SJSA1 (cell line): ENCODE measurements around the gene EGFLAM. TPM values are rescaled to one million over a fixed set of nuclear protein-coding genes. Genes with fewer than 3 reads are reported as not detected.

Experiments
- DNase-seq, 2 experiments: peaks; one replicate each; pipeline ENCODE4 v3.0.0-alpha.2; 2015 to 2020; ENCODE audit warnings: low spot score in 2 of 2, low read depth in 1 of 2
- H3K27ac ChIP-seq: fragments of 250-450 bp; sonication (Bioruptor Pico); 2 replicates; pipeline ENCODE4 v1.5.1; 2020; ENCODE audit warnings: mild to moderate bottlenecking, moderate library complexity
- H3K27me3 ChIP-seq: fragments of 250-450 bp; sonication (Bioruptor Pico); replicated peaks from 2 replicates; pipeline ENCODE4 v1.5.1; 2020; ENCODE audit warnings: mild to moderate bottlenecking, moderate library complexity
- H3K36me3 ChIP-seq: fragments of 250-450 bp; sonication (Bioruptor Pico); 2 replicates; pipeline ENCODE4 v1.5.1; 2020; ENCODE audit warnings: mild to moderate bottlenecking
- H3K4me1 ChIP-seq: fragments of 250-450 bp; sonication (Bioruptor Pico); replicated peaks from 2 replicates; pipeline ENCODE4 v1.6.1; 2021; ENCODE audit warnings: mild to moderate bottlenecking
- H3K4me3 ChIP-seq: fragments of 250-450 bp; sonication (Bioruptor Pico); 2 replicates; pipeline ENCODE4 v1.5.1; 2020; ENCODE audit warnings: mild to moderate bottlenecking
- H3K9me3 ChIP-seq: fragments of 250-450 bp; sonication (Bioruptor Pico); replicated peaks from 2 replicates; pipeline ENCODE4 v1.5.1; 2020; ENCODE audit warnings: mild to moderate bottlenecking
- total RNA-seq: library from RNA; depleted of rRNA; stranded (reverse); fragments of >200 nt; shearing (Covaris generic); gene quantifications from 2 replicates; pipeline ENCODE4 v1.2.3, GENCODE V29; 2014

EGFLAM gene
- total RNA-seq, 1 experiment from 2014 or later = 0.08 TPM

GRCh38 chr5:38494763-38495162 lies 236.4 kb downstream of the EGFLAM start:
- peaks cover 33% of the 10 kb centered on the region for H3K36me3 ChIP-seq
- no peak for DNase-seq
- peaks cover 2% of the 10 kb centered on the region; the same call in 1 of the 2 replicates for H3K9me3 ChIP-seq
- H3K27ac ChIP-seq = no peak overlapping the region
- H3K4me1 ChIP-seq = no peaks in the 10 kb centered on the region
- no peaks in the 10 kb centered on the region for H3K27me3 ChIP-seq
- H3K4me3 ChIP-seq = no peak overlapping the region

DNA sequence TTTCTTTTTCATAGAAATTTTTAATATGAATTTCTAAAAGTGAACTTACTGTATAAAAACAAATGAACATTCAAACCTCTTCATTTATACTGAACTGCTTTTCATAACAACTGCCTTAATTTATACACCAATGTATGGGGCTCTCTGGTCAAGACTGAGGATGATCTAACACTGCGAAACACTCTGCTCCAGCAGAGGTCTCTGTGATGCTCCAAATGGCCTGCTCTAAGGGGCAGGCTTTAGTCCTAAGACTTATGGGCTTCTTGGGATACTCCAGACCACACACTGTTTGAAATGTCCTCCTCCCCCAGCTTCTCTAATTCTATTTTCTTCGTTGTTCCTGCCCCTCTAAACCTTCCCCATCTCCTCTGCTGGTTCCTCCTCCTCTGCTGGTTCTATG lies 239.6 kb downstream of the EGFLAM start:
- H3K9me3 ChIP-seq = peaks cover 2% of the 10 kb centered on the region; the same call in 1 of the 2 replicates
- peak in 1 of 2 experiments; percentile 14 for DNase-seq
- no peaks in the 10 kb centered on the region for H3K27me3 ChIP-seq

DNA sequence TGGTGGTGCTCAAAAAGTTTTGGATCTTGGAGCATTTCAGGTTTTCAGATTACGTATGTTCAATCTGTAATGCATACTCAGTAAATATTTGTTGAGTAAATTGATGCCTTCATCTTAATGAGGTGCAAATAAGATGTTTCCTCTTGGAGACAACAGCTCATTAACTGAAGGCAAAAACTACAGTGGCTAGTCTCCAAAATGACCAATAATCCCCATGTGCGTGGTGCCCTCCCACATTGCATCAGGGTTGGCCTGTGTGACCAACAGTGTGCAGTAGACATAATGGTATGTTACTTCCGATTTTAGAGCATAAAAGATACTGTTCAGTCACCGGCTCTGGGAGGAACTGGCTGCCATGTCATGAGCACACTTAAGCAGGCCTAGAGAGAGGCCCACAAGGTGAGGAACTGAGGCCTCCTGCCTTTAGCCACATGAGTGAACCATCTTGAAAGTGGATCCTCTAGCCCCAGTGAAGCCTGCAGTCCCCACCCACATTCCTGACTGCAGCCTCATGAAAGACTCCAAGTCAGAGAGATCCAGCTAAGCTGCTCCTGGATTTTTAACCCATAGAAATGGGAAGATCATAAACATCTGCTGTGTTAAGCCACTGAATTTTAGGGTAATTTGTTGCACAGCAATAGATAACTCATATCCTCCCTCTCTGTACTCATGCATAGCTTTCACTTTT lies 242.4 kb downstream of the EGFLAM start:
- Histone ChIP-seq H3K27me3 (no peaks in the 10 kb centered on the region), H3K4me3 (no peak overlapping the region), H3K27ac (no peak overlapping the region), H3K4me1 (no peaks in the 10 kb centered on the region; the same call in 1 of the 2 replicates), H3K9me3 (no peaks in the 10 kb centered on the region), H3K36me3 (peaks cover 21% of the 10 kb centered on the region)
- no peak for DNase-seq

More for the DNA sequence above, 239.6 kb downstream of the EGFLAM start:
- no peak overlapping the region for H3K27ac ChIP-seq
- H3K36me3 ChIP-seq = peaks cover 18% of the 10 kb centered on the region
- no peak overlapping the region for H3K4me3 ChIP-seq
- no peaks in the 10 kb centered on the region; the same call in 1 of the 2 replicates for H3K4me1 ChIP-seq

DNA sequence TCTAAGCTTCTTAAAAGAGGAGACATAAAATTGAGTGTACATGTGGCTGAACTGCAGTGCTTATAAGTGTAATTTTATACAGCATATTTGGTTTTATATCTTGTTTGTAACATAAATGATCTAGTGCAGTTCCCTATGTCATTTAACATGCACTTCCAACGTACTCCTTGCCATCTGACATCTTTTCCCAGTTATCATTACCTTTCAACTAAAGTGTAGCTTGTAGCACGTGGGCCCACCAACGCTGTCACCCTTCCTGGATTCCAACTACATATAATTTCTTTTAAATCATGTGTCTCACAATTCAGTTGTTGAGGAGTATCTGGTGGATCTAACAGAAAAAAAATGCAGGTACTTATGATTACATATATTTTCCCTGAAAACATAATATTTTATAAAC lies 247.9 kb downstream of the EGFLAM start:
- peaks cover 10% of the 10 kb centered on the region for H3K4me1 ChIP-seq
- H3K4me3 ChIP-seq = no peak overlapping the region
- H3K9me3 ChIP-seq = no peaks in the 10 kb centered on the region
- H3K27me3 ChIP-seq = no peaks in the 10 kb centered on the region
- DNase-seq = no peak
- H3K36me3 ChIP-seq = peaks cover 20% of the 10 kb centered on the region
- H3K27ac ChIP-seq = no peak overlapping the region

DNA sequence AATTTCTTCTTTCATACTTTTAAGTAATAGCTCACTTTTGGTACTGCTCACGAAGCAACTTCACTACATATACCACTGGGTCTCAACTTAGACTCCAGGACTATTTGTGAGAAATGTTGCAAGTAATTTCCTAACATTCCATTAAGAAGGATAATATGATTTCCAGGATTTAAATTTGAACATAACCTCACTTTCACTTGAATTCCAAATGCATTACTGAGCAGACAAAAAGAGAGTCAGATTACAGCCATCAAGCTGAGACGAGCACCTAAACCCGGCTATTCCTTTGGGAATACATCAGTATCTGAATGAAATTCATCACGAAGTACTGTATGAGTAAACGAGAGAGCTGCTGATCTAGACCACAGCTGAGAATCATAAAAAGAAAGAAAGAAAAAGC lies 250.8 kb downstream of the EGFLAM start:
- Histone ChIP-seq H3K36me3 (peaks cover 27% of the 10 kb centered on the region), H3K4me1 (peaks cover 17% of the 10 kb centered on the region), H3K27me3 (no peaks in the 10 kb centered on the region), H3K27ac (peak overlapping the region; percentile 46), H3K4me3 (no peak overlapping the region), H3K9me3 (no peaks in the 10 kb centered on the region)
- peak in 1 of 2 experiments; percentile 47 for DNase-seq
